Pancreas (tissue), 10 donors: Measurements from ENCODE around the gene ARHGAP32. TPM values are rescaled to one million over a fixed set of nuclear protein-coding genes. Genes with fewer than 3 reads are reported as not detected.

Source experiments
- ATAC-seq, 4 donors: fragments of 200-7000 bp; cut with Tn5 transposase; one replicate each; pipeline versions ENCODE4 v1.8.0 to v1.9.1; 2020; ENCODE audit warnings: mild to moderate bottlenecking in 4 of 4, moderate library complexity in 4 of 4
- DNase-seq, 6 donors: peaks; one replicate each; pipeline ENCODE4 v3.0.0-alpha.2; 2020
- FAIRE-seq: peaks from 2 replicates; lab custom pipeline; 2012; peaks lifted over from hg19 to GRCh38; lab: Jason Lieb, UNC
- H3K27ac ChIP-seq, 4 donors: fragments of 200-600 bp; sonication (generic); 1 replicate in 3 of 4; 2 replicates in 1 of 4; pipeline versions ENCODE4 v1.5.0 to v1.8.0; 2020
- H3K27me3 ChIP-seq, 4 donors: fragments of 200-600 bp; one replicate each; pipeline ENCODE4 v1.8.0; 2021
- H3K36me3 ChIP-seq, 3 donors: fragments of 200-600 bp; sonication (generic) in 1 of 3; one replicate each; pipeline versions ENCODE4 v1.5.0 to v1.8.0; 2020 to 2021
- H3K4me1 ChIP-seq, 3 donors: fragments of 200-600 bp; one replicate each; pipeline ENCODE4 v1.8.0; 2021
- H3K4me3 ChIP-seq, 4 donors: fragments of 200-600 bp; sonication (generic) in 2 of 4; one replicate each; pipeline versions ENCODE4 v1.5.0 to v1.8.0; 2020 to 2021
- H3K9me3 ChIP-seq, 4 donors: fragments of 200-600 bp; one replicate each; pipeline ENCODE4 v1.8.0; 2021
- WGBS, 2 donors: extraction: QIAGEN DNeasy Blood & Tissue Kit; methylation state at CpG; one replicate each; pipeline ENCODE4 v1.1.7; 2013; 5-methylcytosine and 5-hydroxymethylcytosine counted together
- intact Hi-C, 3 donors: fragments of 100-400 bp; cut with DNase I; formaldehyde crosslinking; loops; one replicate each; pipeline versions ENCODE4 v1.11.1 to v1.14.2; 2022
- polyA plus RNA-seq, 2 donors: library from polyadenylated mRNA; stranded (reverse); fragments of 200-250 nt; gene quantifications; one replicate each; pipeline ENCODE4 v1.2.3, GENCODE V29; 2013
- total RNA-seq, 6 donors: library from RNA; stranded (reverse); fragmentation: NEBNext Ultra II Directional in 4 of 6; extraction: Animal tissue kit (Norgen Biotek cat#: 25700) in 4 of 6; gene quantifications; one replicate each; pipeline versions ENCODE4 v1.2.1 to v1.2.4, GENCODE V29; 2021 to 2023
- TF ChIP-seq, protein P1 (sequence below), 4 donors: fragments of 200-600 bp; sonication (generic) in 3 of 4; IDR thresholded peaks; one replicate each; pipeline versions ENCODE4 v1.5.0 to v1.8.0; 2021; ENCODE audit warnings: antibody characterized with exemption in 4 of 4
- donor health status: healthy with polysubstance abuse.
- donor health status: DM: no; HTN: no; CAD: no; lungs with moderate emphysema.
- donor health status: DM: no; HTN: no; CAD: no.
- donor health status: control.
- donor health status: control.
- donor health status: Bipolar disorder and iron deficiency.
- donor health status: DM: yes; HTN: yes; CAD: no.
- donor health status: DM: no; HTN: no; CAD: no.
- donor health status: DM: no; HTN: no; CAD: no.
- donor health status: DM: yes; HTN: yes; CAD: no.

Gene ARHGAP32
- total and polyA plus RNA-seq, 8 donors, result 5.0 to 36.6 (median 22.3) TPM

DNA sequence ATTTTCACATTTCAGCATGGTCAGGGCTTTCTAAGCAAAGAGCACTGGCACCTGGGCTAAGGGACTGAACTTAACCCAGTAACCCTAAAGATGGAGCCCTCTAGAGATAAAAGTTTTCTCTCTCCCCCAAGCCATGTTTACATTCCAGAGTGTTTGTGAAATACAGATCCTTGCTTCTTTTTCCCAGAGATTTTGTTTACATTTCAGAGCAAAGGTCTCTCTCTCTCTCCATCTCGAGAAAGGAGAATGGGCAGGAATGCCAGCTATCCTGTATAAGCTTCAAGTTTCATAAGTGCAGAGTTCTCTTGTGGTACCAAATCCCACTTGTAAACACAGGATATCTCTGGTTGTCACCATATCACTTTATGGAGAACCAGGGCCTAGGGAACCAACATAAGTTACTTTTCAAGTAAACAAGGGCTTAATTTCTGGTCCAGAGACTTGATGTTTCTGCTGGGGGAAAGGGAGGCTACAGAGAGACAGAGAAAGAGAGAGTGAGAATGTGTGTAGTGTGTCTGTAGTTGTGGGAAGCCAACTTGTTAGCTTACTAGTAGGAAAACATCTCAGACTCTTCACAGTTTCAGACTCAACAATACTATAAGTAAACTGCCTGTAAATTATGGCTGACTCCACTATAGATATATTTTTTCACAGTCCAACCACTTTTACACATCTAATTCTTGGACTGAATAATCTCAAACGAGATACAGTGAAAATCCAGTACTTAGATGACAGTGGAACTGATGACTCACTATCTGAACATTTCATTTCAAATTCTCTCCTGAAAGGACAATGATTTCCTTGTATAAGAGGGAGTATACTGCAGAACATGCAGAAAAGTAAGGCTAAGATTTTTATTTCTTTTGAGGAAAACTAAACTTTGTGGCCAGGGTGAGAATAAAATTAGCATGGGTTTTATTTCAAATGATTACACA, 76.2 kb downstream of the ARHGAP32 start:
- no peak for DNase-seq
- Histone ChIP-seq H3K27ac (no peak overlapping the region), H3K36me3 (no peaks in the 10 kb centered on the region), H3K4me3 (no peak overlapping the region), H3K27me3 (no peaks in the 10 kb centered on the region), H3K9me3 (no peaks in the 10 kb centered on the region), H3K4me1 (peaks cover 0 to 3% (median 0%) of the 10 kb centered on the region in 3 donors)
- peak in 2 of 4 donors; percentile 41 to 63 for ATAC-seq
- TF ChIP-seq, protein P1, sequence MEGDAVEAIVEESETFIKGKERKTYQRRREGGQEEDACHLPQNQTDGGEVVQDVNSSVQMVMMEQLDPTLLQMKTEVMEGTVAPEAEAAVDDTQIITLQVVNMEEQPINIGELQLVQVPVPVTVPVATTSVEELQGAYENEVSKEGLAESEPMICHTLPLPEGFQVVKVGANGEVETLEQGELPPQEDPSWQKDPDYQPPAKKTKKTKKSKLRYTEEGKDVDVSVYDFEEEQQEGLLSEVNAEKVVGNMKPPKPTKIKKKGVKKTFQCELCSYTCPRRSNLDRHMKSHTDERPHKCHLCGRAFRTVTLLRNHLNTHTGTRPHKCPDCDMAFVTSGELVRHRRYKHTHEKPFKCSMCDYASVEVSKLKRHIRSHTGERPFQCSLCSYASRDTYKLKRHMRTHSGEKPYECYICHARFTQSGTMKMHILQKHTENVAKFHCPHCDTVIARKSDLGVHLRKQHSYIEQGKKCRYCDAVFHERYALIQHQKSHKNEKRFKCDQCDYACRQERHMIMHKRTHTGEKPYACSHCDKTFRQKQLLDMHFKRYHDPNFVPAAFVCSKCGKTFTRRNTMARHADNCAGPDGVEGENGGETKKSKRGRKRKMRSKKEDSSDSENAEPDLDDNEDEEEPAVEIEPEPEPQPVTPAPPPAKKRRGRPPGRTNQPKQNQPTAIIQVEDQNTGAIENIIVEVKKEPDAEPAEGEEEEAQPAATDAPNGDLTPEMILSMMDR (IDR thresholded peaks at IDR 0.05), result no peak
- intact Hi-C loops, result loop anchor here in 1 of 3 donors (5.0 kb wide), 1 partner anchor 216 kb away; no protein-coding TSS in a partner anchor
- 22 to 37% methylated on average over 2 of the region's 2 CpGs for WGBS, 2 donors
- FAIRE-seq, result no peak

DNA sequence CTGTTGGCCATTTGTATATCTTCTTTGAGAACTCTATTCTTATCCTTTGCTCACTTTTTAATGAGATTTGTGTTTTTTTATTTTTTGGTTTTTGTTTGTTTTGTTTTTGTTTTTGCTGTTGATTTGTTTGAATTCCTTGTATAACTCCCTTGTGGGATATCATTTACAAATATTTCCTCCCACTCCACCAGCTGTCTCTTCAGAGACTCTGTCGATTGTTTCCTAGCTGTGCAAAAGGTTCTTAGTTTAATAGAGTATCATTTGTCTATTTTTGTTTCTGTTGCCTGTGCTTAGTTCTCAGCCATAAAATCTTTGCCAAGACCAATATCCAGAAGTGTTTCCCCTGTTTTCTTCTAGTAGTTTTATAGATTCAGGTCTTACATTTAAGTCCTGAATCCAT, 82.4 kb downstream of the ARHGAP32 start:
- ATAC-seq, result no peak
- DNase-seq, result no peak
- no peak for FAIRE-seq
- Histone ChIP-seq H3K27ac (no peak overlapping the region), H3K36me3 (no peaks in the 10 kb centered on the region), H3K4me1 (no peaks in the 10 kb centered on the region), H3K9me3 (no peaks in the 10 kb centered on the region), H3K27me3 (no peaks in the 10 kb centered on the region), H3K4me3 (no peak overlapping the region)
- intact Hi-C loops, result no loop called here
- 83 to 92% methylated on average over 1 of the region's 1 CpG for WGBS, 2 donors
- TF ChIP-seq, protein P1 (IDR thresholded peaks at IDR 0.05), result no peak

DNA sequence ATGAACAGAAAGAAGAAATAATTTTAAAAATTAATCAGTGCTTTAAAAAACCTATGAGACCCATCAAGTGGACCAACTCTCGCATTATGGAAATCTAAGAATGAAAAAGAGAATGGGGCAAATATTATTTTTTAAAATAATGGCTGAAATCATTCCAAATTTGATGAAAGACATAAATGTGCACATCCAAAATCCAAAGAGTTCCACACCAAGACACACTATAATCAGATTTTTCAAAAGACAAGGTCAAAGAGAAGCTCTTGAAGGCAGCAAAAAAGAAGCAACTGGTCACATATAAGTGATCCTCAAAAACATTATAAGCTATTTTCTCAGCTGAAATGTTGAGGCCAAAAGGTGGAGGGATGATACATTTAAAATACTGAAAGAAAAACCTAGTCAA, 85.3 kb downstream of the ARHGAP32 start:
- H3K4me1 ChIP-seq, result no peaks in the 10 kb centered on the region
- DNase-seq, result no peak
- TF ChIP-seq, protein P1 (IDR thresholded peaks at IDR 0.05), result no peak
- H3K27ac ChIP-seq, result no peak overlapping the region
- ATAC-seq, result no peak
- no peaks in the 10 kb centered on the region for H3K27me3 ChIP-seq
- H3K4me3 ChIP-seq, result no peak overlapping the region
- no peak for FAIRE-seq
- WGBS, 2 donors, result 92 to 96% methylated on average over 1 of the region's 1 CpG
- intact Hi-C loops, result no loop called here
- H3K9me3 ChIP-seq, result no peaks in the 10 kb centered on the region
- H3K36me3 ChIP-seq, result no peaks in the 10 kb centered on the region

DNA sequence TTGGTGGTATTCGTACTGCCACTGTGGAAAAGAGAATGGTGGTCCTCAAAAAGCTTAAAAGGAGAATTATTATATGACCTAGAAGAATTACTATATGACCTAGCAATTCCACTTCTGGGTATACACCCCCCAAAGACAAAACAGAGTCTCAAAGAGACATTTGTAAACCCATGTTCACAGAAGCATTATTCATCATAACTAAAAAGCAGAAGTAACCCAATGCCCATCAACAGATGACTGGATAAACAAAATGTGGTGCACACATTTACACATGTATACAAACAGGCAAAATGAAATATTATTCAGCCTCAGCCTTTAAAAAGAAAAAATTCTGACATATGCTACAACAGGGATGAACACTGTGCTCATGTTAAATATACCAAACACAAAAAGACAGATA, 89.4 kb downstream of the ARHGAP32 start:
- Histone ChIP-seq H3K27ac (no peak overlapping the region), H3K9me3 (no peaks in the 10 kb centered on the region), H3K4me3 (no peak overlapping the region), H3K4me1 (no peaks in the 10 kb centered on the region), H3K27me3 (no peaks in the 10 kb centered on the region), H3K36me3 (no peaks in the 10 kb centered on the region)
- 96 to 97% methylated on average over 1 of the region's 1 CpG for WGBS, 2 donors
- intact Hi-C loops, result no loop called here
- TF ChIP-seq, protein P1 (IDR thresholded peaks at IDR 0.05), result no peak
- FAIRE-seq (no peak), DNase-seq (no peak), ATAC-seq (no peak)

DNA sequence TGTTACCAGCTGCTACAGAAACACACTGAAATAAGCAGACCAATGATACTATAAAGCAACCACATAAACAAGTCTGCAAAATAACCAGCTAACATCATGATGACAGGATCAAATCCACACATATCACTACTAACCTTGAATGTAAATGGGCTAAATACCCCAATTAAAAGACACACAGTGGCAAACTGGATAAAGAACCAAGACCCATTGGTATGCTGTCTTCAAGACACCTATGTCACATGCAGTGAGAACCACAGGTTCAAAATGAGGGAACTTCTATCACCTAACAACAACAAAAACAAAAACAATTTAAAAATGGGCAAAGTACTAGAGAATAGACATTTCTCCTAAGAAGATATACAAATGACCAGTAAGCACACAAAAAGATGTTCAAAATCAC, 89.9 kb downstream of the ARHGAP32 start:
- no peaks in the 10 kb centered on the region for H3K27me3 ChIP-seq
- FAIRE-seq (no peak), DNase-seq (no peak), ATAC-seq (no peak)
- intact Hi-C loops, result no loop called here
- H3K27ac ChIP-seq, result no peak overlapping the region
- H3K9me3 ChIP-seq, result no peaks in the 10 kb centered on the region
- no peaks in the 10 kb centered on the region for H3K36me3 ChIP-seq
- TF ChIP-seq, protein P1 (IDR thresholded peaks at IDR 0.05), result no peak
- H3K4me3 ChIP-seq, result no peak overlapping the region
- no peaks in the 10 kb centered on the region for H3K4me1 ChIP-seq
